Stimulated activated naive CD8-positive, alpha-beta T cell treated with anti-CD3 and anti-CD28 coated beads, Interleukin-15, Interleukin-2, amounts not matched to agents 100 ng/mL and 50 ng/mL, for 24 hours (primary cell): ENCODE measurements around the gene KRT39.
"Not testable (repeated sequence)": the region's sequence is repeated elsewhere in the genome, so short reads cannot be mapped to it uniquely, and the experiment has no call there.

Source experiments
- H3K27ac Mint-ChIP-seq: one replicate; pipeline ENCODE4 v1.8.0; 2021; ENCODE audit warnings: mild to moderate bottlenecking, mixed read lengths
- H3K27me3 Mint-ChIP-seq: one replicate; pipeline ENCODE4 v1.8.0; 2021; ENCODE audit warnings: mixed read lengths
- H3K36me3 Mint-ChIP-seq: one replicate; pipeline ENCODE4 v1.8.0; 2021; ENCODE audit warnings: low read depth, mixed read lengths
- H3K4me1 Mint-ChIP-seq: one replicate; pipeline ENCODE4 v1.8.0; 2021; ENCODE audit warnings: low read depth, mixed read lengths
- H3K4me3 Mint-ChIP-seq: one replicate; pipeline ENCODE4 v1.8.0; 2021; ENCODE audit warnings: mild to moderate bottlenecking, mixed read lengths
- H3K9me3 Mint-ChIP-seq: one replicate; pipeline ENCODE4 v1.8.0; 2021; ENCODE audit warnings: mixed read lengths

KRT39 gene

GRCh38 chr17:40937384-40937819 is 29.3 kb downstream of the KRT39 start, which contains the start of gene KRT23:
TSS of gene KRT23 (minus strand) at chr17:40937646. CDS start at chr17:40936603, 1,043 bp downstream.
- Mint-ChIP-seq H3K27me3 (peaks cover 19% of the 10 kb centered on the region), H3K27ac (peak within 1 kb of the TSS; percentile 43), H3K36me3 (no peaks in the 10 kb centered on the region), H3K9me3 (no peaks in the 10 kb centered on the region), H3K4me1 (no peaks in the 10 kb centered on the region), H3K4me3 (no peak within 1 kb of the TSS)

DNA sequence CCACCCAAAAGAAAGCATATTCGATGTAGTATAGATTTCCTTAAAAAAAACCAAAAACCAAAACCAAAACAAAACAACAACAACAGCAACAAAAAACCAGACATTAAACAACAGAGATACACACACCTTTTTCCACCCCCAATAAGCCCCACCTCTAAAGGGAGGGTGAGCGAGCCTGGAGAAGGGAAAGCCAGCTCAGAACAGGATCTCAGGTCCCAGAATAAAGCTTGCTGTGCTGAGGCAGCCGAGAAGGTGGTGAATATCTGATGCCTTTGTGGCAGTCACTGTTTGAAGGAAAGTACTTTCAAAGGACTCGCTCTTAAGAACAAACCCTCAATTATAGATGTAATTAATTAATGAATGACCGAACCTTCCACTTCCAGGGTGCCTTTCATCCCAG is 29.8 kb downstream of the KRT39 start:
- Mint-ChIP-seq H3K27me3 (peaks cover 19% of the 10 kb centered on the region), H3K27ac (no peak overlapping the region), H3K4me3 (no peak overlapping the region), H3K9me3 (no peaks in the 10 kb centered on the region), H3K4me1 (no peaks in the 10 kb centered on the region), H3K36me3 (no peaks in the 10 kb centered on the region)

DNA sequence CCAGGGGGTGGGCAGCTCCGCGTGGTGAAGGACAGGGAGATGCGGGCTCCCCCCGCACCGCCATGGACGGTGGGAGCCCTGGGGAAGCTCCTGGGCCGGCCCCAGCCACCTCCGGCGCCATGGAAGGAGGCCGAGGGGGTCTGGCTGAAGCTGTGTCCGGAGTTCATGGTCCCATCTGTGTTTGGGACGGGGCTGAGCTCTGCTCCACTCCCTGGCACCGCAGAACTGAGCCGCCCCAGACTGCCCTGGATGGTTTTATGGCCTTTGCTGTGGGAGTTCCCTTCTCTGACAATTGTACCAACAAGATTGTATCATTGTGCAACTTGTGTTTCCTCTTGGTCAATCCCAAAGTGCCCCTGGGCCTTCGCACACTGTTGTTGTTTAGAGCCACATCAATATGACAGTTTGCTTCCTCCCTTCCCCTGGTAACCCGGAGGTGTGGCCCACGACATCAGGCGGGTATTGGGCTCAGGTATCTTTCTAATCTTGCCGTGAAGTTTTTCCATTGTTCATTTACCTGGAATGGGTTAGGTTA is 30.2 kb downstream of the KRT39 start:
- Mint-ChIP-seq H3K36me3 (no peaks in the 10 kb centered on the region), H3K9me3 (no peaks in the 10 kb centered on the region), H3K27me3 (peaks cover 19% of the 10 kb centered on the region), H3K4me1 (no peaks in the 10 kb centered on the region), H3K4me3 (no peak overlapping the region), H3K27ac (no peak overlapping the region)

GRCh38 chr17:40935624-40936023 is 31.1 kb downstream of the KRT39 start:
- Mint-ChIP-seq H3K27me3 (peaks cover 19% of the 10 kb centered on the region), H3K36me3 (no peaks in the 10 kb centered on the region), H3K4me3 (no peak overlapping the region), H3K27ac (no peak overlapping the region), H3K9me3 (no peaks in the 10 kb centered on the region), H3K4me1 (no peaks in the 10 kb centered on the region)

DNA sequence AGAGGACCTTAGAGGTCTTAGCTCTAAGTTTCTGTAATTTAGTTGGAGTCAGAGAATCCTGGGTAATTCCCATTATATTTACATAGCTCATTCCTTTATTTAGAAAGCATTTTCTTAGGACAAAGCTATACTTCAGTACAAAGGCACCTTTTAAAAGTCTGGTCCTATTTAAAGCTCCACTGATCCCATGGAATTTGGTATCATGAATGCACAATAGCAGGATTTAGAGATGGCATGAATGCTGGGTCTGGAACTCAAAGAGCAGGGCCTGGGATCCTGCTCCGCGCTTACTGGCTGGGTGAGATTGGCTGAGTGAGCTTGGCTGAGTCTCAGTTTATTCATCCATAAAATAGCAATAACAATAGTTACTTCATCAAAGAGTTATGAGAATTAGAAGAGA is 34.1 kb downstream of the KRT39 start:
- H3K4me1 Mint-ChIP-seq, result no peaks in the 10 kb centered on the region
- H3K9me3 Mint-ChIP-seq, result no peaks in the 10 kb centered on the region
- peaks cover 22% of the 10 kb centered on the region for H3K27me3 Mint-ChIP-seq
- no peaks in the 10 kb centered on the region for H3K36me3 Mint-ChIP-seq
- H3K4me3 Mint-ChIP-seq, result no peak overlapping the region
- H3K27ac Mint-ChIP-seq, result no peak overlapping the region

- Mint-ChIP-seq H3K4me3 (no peak overlapping the region), H3K27ac (no peak overlapping the region), H3K27me3 (peaks cover 31% of the 10 kb centered on the region), H3K4me1 (no peaks in the 10 kb centered on the region), H3K9me3 (no peaks in the 10 kb centered on the region), H3K36me3 (no peaks in the 10 kb centered on the region)
These were observed 35.4 kb downstream of the KRT39 start for GRCh38 chr17:40931311-40931710.

DNA sequence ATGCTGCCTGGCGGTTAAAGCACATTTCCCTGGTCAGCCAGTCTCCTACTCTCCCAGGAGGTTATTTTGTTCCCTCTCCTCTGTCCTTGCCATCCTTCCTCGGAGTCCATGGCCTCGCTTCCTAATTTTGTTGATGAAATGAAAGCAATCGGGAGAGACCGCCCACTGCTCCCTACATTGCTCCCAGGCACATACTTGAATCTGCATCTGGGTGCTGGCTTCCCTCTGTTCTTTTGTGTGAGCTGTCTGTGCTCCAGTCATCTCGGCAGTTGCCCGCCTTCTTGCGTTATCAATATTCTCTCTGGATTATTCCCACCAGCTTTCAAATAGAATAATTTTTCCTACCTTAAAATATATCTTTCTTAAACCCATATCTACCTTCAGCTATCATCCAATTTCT is 40.4 kb downstream of the KRT39 start:
- Mint-ChIP-seq H3K9me3 (no peaks in the 10 kb centered on the region), H3K4me1 (peaks cover 2% of the 10 kb centered on the region), H3K4me3 (no peak overlapping the region), H3K36me3 (no peaks in the 10 kb centered on the region), H3K27me3 (peaks cover 25% of the 10 kb centered on the region), H3K27ac (no peak overlapping the region)

GRCh38 chr17:40922239-40922638 is 44.5 kb downstream of the KRT39 start:
- no peaks in the 10 kb centered on the region for H3K36me3 Mint-ChIP-seq
- H3K27me3 Mint-ChIP-seq, result peaks cover 18% of the 10 kb centered on the region
- H3K9me3 Mint-ChIP-seq, result no peaks in the 10 kb centered on the region
- peaks cover 5% of the 10 kb centered on the region for H3K4me1 Mint-ChIP-seq
- no peak overlapping the region for H3K4me3 Mint-ChIP-seq
- no peak overlapping the region for H3K27ac Mint-ChIP-seq

DNA sequence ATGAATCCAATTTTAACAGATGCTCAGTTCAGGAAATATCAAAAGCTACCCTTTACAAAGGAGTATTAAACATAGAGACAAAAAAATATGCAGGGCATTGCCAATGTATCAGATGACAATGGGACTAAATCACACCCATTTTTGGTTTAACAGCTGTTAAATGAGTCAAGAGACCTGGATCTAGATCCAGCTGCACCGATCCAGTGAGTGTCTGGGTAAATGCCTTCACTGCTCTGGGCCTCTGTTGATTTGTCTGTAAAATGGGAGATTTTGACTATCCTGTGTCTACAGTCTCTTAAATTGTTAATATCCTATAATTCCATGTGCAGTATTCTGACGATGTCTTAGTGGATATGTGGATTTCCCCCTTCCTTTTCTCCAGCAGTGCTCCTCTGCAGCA is 45.7 kb downstream of the KRT39 start:
- H3K36me3 Mint-ChIP-seq, result no peaks in the 10 kb centered on the region
- no peaks in the 10 kb centered on the region for H3K9me3 Mint-ChIP-seq
- no peak overlapping the region for H3K4me3 Mint-ChIP-seq
- peaks cover 8% of the 10 kb centered on the region for H3K27me3 Mint-ChIP-seq
- no peak overlapping the region for H3K27ac Mint-ChIP-seq
- H3K4me1 Mint-ChIP-seq, result peaks cover 5% of the 10 kb centered on the region

DNA sequence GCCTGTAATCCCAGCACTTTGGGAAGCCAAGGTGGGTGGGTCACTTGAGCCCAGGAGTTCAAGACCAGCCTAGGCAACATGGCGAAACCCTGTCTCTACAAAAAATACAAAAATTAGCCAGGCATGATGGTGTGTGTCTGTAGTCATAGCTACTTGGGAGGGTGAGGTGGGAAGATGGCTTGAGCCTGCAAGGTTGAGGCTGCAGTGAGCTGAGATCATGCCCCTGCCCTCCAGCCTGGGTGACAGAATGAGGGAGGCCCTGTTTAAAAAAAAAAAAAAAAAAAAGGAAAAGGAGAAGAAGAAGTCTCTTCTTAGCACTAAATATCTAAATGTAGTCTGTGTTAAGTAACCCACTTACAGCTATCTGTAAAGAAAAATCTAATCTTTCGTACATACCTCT is 49.6 kb downstream of the KRT39 start:
- H3K4me1 Mint-ChIP-seq, result peaks cover 15% of the 10 kb centered on the region
- not testable (repeated sequence) for H3K27ac Mint-ChIP-seq, H3K27me3 Mint-ChIP-seq, H3K36me3 Mint-ChIP-seq, H3K4me3 Mint-ChIP-seq, H3K9me3 Mint-ChIP-seq

DNA sequence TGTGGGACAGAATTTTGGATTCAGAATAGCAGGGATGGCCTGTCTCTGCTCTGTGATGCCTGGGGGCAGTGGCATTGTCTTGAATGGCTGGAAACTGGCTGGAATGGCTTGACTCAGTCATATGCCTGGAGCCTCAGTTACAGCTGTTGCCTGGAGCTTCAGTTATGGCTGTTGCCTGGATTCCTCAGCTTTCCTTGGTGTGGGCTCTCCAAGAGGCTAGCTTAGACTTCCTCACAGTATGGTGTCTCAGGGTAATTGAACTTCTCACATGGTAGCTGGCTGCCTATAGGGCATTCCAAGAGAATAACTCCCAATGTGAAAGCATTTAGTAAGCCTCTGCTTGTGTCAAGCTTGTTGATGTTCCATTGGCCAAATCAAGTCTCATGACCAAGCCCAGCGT is 50.4 kb downstream of the KRT39 start:
- Mint-ChIP-seq H3K4me1 (peaks cover 14% of the 10 kb centered on the region), H3K36me3 (no peaks in the 10 kb centered on the region), H3K27ac (no peak overlapping the region), H3K27me3 (no peaks in the 10 kb centered on the region), H3K9me3 (no peaks in the 10 kb centered on the region), H3K4me3 (no peak overlapping the region)

GRCh38 chr17:40915721-40916256 is 51.0 kb downstream of the KRT39 start:
- no peak overlapping the region for H3K27ac Mint-ChIP-seq
- H3K27me3 Mint-ChIP-seq, result no peaks in the 10 kb centered on the region
- H3K36me3 Mint-ChIP-seq, result no peaks in the 10 kb centered on the region
- H3K4me1 Mint-ChIP-seq, result peaks cover 11% of the 10 kb centered on the region
- H3K4me3 Mint-ChIP-seq, result no peak overlapping the region
- no peaks in the 10 kb centered on the region for H3K9me3 Mint-ChIP-seq

DNA sequence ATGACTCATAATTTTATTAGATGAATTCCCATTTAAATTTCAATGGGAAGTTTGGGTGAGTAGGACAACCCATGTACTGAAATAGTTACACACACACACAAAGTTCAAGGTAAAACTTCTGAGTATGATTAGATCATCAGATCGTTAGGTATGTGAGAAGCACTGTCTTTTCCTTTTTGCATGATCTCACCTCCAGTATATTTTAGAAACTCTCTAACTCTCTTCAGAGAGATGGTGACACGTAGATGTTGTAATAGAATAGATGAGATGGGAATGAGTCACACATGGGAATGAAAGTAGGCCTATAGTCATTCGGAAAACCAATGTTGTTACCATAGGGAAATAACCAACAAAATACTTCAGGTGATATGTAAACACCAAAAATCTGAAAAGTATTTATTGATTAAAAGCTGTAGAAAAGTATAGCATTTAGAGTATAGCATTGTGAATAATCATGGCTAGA is 51.5 kb downstream of the KRT39 start:
- Mint-ChIP-seq H3K4me1 (peaks cover 11% of the 10 kb centered on the region), H3K36me3 (no peaks in the 10 kb centered on the region), H3K4me3 (no peak overlapping the region), H3K9me3 (no peaks in the 10 kb centered on the region), H3K27ac (peak overlapping the region; percentile 27), H3K27me3 (no peaks in the 10 kb centered on the region)

DNA sequence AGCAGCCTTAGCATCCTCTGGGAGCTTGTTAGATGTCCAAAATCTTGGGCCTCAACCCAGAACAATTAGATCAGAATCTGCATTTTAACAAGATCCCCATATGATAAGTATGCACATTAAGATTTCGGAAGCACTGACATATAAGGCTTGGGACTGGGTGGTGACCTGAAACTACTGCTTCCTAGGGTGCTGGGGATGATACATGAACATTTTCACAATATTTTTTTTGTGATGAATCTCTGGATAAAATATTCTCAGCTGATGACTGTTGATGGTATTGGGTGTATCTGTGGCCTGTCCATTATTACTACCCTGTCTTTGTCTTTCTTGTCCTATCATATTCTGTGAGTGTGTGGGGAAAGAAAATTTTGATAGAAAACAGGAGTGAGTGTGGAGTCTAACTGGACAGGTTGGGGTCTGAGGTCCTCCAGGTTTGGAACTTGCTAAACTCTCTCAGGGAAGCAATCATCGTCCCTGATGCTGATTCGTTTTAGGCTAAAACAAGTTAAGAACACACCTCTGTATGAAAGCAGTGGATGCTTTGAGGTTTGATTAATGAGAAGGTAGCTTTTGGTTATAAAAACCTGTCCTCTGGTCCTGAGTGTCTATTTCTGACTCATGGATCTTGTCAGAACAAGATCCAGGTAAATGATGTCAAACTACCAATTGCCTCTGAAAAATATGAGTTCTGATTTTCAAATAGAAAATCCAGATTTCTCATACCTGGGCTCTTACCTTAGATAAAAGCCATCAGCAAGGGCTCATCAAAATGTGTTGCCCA is 52.5 kb downstream of the KRT39 start:
- Mint-ChIP-seq H3K9me3 (no peaks in the 10 kb centered on the region), H3K4me3 (no peak overlapping the region), H3K36me3 (no peaks in the 10 kb centered on the region), H3K4me1 (peaks cover 11% of the 10 kb centered on the region), H3K27me3 (peaks cover under 1% of the 10 kb centered on the region), H3K27ac (no peak overlapping the region)

DNA sequence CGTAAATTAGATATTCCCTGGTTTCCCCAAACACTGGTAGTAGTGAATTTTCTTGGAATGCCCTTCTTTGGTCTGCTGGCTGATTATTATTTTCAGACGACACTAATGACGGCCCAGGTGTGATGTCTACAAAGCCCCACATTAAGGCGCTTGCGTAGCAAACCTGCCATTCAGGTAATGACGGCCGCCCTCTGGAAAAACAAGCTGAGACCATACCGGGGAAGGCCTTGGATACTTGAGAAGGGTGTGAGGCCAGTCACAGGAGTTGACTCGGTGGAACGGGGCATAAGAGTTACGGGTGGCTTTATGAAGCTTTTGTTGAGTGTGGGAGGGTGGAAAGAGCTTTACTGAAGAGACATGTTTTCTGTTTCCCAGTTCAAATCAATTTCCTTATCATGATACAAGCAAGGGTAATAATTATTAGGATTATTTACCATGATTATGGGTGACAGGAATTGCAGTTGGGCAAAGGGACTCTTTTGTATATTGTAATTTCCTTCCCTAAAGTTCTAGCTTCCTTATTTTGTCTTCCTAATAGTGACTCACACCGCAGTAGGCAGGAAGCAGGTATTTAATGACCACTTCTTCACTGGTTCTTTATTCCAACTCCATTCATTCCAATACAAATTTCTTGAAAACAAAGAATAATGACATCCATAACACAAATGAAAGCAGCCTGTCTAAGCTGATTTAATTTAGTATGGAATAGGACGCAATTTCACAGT is 54.1 kb downstream of the KRT39 start:
- peaks cover 16% of the 10 kb centered on the region for H3K27me3 Mint-ChIP-seq
- H3K27ac Mint-ChIP-seq, result no peak overlapping the region
- H3K4me1 Mint-ChIP-seq, result peaks cover 11% of the 10 kb centered on the region
- no peak overlapping the region for H3K4me3 Mint-ChIP-seq
- H3K9me3 Mint-ChIP-seq, result no peaks in the 10 kb centered on the region
- H3K36me3 Mint-ChIP-seq, result no peaks in the 10 kb centered on the region
